Measurements from ENCODE around the gene TRIM9.

TRIM9 gene

DNA sequence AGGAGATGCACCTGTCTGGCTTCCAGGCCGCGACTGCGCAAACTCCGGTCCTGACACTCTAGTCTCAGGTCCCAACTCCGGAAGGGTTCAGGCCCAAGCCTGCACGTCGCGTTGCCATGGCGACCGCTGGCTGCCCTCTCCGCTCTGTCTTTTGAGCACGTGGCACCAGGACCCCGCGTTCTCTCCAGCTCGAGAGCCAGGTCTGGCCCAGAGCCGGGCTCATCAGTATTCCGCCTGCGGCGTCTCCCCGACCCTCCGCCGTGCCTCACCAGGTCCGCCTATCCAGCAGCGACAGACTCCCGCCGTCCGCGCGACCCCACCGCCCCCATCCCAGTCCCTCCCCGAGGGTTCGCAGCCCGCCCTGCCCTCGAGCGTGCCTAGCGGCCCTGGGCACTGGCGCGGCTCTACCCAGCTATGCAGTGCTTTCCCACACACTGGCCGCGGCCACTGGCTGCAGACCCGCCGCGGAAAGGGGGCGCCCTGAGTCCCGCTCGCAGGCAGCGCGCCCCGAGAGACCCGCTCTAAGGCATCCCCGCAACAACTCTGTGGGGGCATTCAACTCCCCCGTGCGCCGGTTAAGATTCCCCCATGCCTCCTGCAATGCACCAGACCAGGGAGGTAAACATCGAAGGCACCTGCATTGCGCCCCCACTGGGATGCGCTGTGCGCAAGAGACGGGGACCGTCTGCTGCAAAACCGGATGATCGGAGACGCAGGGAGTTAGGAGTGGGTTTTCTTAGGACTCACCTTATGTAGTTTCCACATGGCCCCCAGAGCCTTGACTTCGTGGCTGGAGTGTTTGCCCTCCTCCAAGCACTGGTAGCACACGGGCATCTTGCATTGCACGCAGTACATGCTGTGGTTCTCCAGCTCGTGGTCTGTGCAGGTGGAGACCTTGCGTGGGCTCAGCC is 1.3 kb downstream of the TRIM9 start:
- DNase-seq (ENCODE audit: low spot score) = no peak

DNA sequence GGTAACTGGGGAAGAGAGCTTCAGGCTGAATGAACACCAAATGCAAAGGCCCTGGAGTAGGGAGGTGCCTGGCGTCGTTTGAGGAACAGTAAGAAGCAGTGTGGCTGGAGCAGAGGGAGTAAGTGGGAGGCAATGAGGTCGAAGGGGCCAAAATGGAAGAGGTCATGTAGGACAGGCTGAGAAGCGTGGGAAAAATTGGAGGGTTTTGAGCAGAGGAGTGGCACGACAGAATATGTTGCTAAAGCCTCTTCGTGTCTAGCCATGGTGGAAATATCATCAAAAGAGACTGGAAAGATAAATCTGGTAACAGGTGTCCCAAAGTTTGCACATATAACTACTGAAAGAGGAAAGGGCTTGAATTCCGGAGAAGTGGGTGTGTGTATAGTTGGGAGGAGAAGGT is 1.9 kb downstream of the TRIM9 start:
- no peak for DNase-seq (ENCODE audit: low spot score)

DNA sequence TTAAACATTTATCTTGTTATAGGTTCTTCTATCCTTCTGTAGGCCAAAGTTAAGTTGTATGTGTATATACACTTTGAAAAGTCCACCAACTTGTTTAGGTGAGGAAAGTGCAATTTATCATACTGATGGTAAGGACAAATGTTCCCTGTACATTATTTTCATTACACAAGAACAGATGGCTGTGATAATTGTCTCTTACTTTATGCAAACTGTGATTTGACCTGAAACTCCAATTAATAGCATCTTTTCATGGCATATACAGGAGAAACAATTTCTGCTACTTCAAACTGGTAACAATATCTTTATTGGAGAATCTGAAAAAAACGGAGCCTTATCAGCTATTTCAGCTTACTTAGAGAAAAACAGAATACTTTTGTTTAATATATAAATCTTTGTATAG is 5.6 kb downstream of the TRIM9 start:
- no peak for DNase-seq (ENCODE audit: low spot score)

DNA sequence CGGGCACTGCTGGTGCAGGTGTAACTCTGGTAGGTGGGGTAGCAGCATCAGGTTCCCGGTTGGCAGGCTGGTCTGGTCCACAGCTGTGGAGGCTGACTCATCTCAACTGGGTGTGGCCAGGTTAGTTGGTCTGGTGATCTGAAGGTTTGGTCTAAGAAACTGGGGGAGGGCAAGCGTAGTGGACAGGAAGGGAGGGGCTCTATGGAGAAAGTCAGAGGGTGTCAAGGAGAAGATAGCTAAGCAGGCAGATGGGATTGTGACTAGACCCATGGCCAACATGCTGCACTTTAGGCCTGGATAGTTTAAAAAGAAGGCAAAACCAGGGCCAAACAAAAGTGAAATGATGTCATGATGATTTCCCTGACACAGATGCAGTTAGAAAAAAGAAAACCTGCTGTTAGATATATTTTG is 7.9 kb downstream of the TRIM9 start:
- DNase-seq (ENCODE audit: low spot score) = no peak

DNA sequence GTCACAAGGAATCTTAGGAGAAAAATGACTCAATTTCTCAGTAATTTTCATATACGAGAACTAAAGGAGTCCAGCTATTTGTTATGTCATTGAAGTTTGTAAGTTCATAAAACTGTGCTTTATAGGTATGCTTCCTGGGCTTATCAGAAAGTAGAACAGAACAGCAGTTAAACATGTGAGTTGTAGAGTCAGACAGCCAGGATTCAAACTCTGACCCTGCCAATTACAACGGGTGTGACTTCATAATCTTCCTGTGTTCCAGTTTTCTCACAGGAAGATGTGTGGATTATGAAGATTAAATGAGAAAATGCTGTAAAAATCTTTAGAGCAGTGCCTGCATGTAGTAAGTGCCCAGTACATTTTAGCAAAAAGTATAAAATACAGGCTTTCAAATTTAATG is 8.9 kb downstream of the TRIM9 start:
- no peak for DNase-seq (ENCODE audit: low spot score)

DNA sequence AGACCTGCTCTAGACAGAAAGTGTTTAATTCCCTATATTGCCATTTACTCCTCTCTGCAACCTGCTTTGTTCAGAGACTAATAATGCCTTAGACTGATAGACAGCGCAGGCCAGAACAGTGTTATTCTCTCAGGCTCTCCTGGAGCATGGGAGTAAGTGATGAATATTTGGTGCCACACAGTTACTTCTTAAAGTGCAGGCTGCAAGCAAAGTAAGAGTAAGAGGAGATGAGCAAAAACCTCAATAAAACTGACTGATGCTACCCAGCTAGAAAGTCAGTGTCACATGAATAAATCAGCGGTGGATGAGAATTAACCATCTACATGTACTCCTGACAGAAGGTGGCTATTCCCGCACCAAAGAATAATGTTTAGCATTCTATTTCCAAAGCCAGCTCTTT is 9.9 kb downstream of the TRIM9 start:
- no peak for DNase-seq (ENCODE audit: low spot score)

DNA sequence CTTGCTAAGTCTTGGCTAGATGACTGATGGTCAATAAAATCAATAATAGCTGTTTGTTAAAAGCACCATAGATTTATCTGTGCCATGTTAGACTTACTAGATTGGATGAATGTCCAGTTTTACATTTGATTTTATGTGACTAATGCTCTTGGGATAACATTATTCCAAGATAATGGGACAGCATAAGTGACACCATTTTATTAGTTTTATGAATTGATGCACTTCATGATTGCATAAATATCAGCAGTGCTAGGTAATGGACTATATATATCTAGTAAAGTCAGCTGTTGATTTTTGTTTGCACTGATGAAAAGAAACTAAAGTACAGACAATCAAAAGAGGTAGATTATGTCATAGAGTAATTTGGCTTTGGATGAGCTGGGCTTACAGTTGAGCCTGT is 10.4 kb downstream of the TRIM9 start:
- DNase-seq (ENCODE audit: low spot score) = no peak

DNA sequence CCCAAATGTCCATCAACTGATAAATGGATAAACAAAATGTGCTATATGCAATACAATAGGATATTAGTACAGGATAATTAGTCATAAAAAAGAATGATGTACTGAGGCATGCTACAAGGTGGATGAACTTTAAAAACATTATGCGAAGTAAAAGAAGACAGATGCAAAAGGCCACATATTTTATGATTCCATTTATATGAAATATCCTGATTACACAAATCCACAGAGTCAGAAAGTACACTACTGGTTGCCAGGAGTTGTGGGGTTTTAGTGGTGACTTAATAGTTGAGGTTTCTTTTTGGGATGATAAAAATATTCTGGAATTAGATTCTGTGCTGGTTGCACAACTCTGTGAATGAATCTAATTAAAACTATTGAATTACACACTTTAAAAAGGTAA is 12.6 kb downstream of the TRIM9 start:
- no peak for DNase-seq (ENCODE audit: low spot score)

DNA sequence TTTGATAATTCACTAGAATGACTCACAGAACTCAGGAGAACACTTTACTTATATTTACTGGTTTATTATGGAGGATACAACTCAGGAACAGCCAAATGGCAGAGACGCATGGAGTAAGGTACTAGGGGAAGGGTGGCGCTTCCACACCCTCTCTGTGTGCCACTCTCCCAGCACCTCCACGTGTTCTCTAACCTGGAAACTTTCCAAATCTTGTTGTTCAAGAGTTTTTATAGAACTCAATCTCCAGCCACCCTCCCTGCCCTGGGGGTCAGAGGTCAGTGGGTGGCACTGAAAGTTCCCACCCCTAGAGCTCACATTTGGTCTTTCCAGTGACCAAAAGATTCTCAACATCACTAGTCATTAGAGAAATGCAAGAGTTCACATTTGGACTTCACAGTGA is 13.2 kb downstream of the TRIM9 start:
- no peak for DNase-seq (ENCODE audit: low spot score)

DNA sequence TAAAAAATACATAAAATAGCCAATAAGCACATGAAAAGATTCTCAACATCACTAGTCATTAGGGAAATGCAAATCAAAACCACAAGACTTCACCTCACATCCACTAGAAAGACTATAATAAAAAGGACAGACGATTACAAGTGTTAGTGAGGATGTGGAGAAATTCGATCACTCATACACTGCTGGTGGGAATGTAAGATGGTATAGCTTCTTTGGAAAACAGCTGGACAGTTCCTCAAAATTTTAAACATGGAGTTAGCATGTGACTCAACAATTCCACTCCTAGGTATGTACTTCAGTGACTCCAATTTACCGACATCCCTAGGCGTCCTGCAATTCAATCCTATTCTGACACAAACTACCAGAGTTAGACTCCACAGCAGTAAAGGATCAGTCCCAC is 13.7 kb downstream of the TRIM9 start:
- DNase-seq (ENCODE audit: low spot score) = no peak

DNA sequence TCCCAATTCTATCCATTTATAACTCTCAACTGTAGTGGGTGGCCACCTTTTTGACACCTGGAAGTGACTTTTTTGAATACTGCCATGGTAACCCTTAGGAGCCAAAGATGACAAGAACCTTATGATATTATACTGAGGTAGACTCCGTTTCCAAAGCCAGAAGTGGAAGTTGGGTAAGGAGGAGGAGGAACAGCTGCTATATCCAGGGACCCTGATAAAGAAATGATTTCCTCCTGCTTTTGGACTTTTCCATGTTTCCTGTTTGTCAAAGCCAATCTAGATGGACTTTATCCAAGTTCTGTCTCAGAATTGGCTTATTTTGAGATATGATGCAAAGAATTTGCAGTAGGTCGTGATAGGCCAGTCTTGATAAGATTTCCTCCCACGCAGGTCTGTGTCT is 14.3 kb downstream of the TRIM9 start:
- DNase-seq (ENCODE audit: low spot score) = no peak

DNA sequence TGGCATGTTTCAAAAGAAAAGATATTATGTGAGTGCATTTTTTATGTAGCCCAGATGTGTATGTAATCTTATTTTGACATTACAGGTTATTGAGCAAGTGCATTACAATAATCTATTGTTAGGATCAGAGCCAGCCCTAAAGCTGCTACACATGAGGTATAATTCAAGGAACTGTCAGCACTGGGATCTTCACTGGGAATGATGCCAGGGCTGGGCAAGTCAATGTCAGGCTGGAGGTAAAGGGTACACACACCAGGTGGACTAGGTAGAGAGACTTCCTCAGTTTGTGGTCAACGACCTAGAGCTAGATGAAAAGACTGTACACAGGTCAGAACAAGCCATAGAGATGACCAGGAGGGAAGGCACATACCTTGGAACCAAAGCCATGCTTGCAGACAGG is 15.4 kb downstream of the TRIM9 start:
- no peak for DNase-seq (ENCODE audit: low spot score)

DNA sequence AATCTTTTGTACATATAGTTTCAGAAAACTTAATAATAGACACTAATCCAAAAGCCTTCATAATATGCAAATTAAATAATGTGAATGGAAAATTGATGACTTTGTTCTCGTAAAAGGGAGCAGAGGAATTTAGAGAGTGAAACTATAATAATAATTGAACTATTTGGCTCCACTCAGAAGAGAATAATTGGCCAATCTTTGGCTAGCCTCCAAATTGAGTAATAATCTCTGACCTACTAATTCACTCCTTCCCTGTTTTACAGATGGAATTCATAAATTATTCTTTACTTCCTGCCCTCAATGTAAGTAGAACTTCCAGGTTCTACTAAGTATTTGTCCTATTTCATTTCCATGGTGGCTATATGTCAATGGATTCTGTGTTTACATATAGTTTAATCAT is 15.8 kb downstream of the TRIM9 start:
- DNase-seq (ENCODE audit: low spot score) = no peak

DNA sequence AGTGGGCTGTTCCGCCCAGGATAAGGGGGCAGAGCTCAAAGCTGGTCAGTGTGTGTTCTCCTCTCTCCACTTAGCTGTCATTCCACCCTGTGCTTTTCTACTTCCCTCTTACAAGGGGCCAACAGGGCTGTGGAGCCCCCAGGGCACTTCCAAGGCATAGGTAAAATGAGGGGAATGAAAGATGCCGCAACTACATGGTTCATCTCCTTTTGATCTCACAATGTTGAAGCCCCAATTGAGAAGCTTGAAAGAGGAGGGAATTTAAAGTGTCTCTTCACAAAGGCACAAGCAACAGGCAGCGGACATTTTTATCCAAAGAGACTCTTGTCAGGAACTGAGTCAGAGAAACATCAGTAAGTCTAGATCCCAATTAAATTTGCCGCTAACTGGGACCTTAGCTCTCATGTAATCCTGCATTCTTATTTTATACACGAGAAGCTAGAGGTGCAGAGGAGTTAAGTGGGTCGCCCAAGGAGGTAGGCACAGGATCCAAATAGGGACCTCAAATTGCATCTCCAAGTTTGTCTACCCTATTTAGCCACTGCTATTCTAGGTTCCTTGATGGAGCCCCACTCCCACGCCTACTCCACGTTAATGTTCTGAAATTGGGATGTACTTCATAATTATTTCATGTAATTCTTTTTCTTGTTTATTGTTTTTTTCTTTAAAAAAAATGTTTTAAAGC is 20.1 kb downstream of the TRIM9 start:
- no peak for DNase-seq (ENCODE audit: low spot score)

DNA sequence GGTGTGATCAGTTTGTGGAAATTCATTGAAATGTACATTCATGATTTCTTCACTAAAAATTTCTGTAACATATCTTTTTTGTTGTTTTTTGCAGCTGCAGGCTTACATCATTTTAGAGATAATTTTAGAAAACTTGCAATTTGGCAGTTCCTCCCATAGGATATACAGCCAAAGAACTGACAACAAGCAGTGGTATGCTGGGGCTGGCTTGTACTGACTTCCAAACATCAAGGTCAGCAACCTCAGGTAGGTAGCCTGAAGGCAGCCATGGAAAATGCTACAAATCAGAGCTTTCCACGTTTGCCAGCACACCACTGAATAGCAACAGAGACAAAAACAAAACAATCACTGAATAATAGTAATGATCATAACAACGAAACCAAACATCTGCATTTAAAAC is 21.2 kb downstream of the TRIM9 start:
- DNase-seq (ENCODE audit: low spot score) = no peak

DNA sequence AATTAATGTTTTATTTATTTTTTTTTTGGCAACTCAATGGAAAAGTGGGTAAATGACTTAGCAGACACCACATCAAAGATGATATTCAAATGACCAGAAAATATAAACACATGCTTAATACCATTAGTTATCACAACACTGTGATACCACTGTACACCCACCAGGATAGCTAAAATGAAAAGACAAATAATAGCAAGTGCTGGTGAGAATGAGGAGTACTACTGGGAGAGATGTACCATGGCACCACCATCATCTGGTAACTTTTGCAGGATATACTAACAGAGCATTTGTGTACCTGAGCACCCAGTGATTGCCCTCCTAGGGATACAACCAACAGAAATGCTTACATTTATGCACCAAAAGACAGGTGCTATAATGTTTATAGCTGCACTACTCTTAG is 21.9 kb downstream of the TRIM9 start:
- no peak for DNase-seq (ENCODE audit: low spot score)

DNA sequence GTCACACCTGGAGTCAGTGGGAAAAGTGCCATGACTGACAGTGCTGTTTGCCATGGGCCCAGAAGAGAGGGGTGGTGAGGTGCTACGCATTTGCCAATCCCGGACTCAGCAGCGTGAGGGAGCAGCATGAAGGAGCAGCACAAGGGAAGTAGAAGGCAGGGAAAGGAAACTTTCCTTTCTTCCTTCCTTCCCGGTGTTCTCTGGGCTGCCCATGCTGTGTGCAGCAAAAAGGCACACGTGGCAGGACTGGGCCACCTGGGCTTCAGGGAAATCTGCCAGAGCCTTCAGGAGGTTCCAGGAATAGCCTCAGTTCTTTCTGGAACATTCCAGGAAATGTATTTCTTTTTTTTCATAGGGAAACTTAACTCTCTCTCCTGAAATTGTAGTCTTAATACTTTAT is 23.0 kb downstream of the TRIM9 start:
- no peak for DNase-seq (ENCODE audit: low spot score)

DNA sequence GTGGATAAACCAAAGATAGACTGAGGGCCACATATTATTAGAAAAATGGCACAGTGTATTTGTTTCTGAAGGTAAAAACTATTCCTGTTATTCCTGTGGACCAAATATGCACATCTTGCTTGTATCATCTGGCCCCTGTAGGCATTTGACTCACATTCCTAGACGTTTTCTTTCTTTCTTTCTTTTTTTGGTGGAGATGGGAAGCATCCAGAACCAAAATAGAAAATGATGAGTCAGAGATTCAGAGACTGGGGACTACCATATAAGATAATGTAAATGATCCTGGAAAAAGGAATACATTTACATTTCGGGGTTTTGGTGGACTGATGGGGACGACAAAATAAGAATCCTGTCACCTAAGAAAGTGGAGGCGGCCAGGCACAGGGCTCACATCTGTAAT is 24.2 kb downstream of the TRIM9 start:
- no peak for DNase-seq (ENCODE audit: low spot score)

DNA sequence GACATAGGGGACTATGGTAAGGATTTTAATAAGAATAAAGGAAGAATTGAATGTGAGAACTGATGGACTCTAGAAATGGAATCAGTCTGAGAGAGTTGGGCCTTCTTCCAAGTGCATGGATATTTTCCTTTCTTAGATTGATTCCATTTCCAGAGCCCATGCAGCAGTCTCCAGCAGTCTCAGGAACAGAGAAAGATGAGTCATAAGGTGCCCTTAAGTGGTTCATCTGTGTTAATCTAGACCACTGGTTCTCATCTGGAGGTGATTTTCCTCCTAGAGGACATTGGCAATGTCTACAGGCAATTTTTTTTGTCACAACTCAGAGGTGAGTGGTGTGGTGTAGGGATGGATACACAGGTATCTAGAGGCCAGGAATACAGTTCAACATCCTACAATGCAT is 25.9 kb downstream of the TRIM9 start:
- DNase-seq (ENCODE audit: low spot score) = no peak

DNA sequence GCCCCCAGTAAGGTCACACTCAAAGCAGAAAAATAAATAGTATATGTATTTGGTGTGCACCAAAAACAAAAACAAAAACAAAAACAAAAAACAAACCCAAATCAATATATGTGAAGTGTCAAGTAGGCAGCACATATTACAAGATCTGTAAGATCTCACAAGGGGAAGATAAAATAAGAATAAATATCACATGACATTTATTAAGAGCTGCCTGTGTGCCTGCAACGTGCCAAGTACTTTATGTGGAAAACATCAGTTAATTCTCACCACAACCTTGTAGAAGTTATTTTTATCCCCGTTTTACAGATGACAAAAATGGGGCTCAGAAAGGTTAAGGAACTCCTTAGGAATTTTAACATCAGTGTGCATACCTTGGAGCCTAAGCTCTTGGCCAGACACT is 26.6 kb downstream of the TRIM9 start:
- no peak for DNase-seq (ENCODE audit: low spot score)

DNA sequence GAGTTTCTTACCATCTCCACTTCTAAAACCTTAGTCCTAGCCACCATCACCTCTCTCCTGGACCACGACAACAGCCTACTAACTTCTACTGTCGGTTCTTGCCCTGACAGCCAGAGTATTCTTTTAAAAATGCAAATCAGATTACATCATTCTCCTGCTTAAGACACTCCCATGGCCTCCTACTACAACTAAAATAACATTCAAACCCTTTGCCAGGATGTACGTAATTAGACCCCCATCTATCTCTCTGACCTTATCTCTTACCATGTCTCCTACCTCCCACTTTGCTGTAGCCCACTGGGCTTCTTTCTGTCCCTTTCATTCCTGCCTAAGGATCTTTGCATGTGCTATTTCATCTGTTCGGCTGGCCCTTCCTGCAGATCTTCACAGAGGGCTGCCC is 27.6 kb downstream of the TRIM9 start:
- DNase-seq (ENCODE audit: low spot score) = no peak

DNA sequence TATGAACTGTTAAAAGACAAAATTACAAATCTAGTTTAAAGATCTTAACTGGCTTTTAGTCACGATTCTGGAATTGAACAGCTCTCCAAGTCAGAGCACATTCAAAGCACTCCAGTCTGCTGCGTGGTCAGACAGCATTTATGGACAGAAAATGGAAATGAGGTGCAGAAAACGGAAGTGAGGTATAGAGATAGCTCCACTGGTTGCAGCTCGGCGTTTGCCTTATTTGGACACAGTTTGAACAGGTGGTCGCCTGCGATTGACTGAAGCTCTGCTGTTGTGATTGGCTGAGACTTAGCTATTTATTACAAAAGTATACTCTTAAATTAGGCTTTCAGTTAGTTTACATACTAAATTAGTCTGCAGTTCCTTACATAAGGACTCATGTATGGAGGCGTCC is 28.3 kb downstream of the TRIM9 start:
- DNase-seq (ENCODE audit: low spot score) = no peak

DNA sequence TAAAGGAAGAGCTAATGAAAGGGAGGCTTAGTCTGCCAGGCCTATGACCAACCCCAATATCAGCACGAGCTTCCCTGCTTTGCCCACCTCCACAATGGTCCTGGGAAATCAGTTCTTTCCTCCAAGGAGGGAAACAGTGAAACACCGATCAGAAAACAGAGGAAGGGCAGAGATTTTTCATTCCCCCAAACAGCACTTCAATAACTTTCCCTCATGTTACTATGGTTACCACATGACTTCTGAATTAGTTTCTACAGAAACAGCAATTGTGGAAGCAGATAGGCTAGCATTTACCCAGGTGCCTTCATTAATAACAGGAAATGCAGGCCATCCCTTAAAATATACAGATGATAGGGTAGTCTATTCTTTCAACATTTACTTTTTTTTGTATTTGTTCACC is 35.9 kb downstream of the TRIM9 start:
- no peak for DNase-seq (ENCODE audit: low spot score)

DNA sequence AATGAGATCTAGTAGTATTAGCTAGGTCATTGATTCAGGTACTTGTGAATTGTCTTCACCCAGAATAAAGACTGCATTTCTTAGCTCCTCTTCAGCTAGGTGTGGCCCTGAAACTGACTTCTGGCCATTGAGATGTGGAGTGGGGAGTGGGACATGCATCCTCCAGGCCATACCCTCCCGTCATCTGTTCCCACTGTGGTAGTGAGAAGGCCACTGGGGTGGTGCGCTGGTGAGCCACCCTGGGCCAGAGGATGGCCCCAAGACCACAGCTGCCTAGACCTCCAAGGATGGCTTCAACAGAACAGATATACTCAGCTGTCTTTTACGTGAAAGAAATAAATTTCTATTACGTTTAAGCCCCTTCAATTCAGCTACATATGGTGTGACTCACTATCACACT is 36.5 kb downstream of the TRIM9 start:
- no peak for DNase-seq (ENCODE audit: low spot score)

Data from hematopoietic multipotent progenitor cell treated with erythropoietin and hydrocortisone succinate and interleukin-3 and kit ligand, for 15 days (in vitro differentiated cells).